Activated CD4-positive, alpha-beta memory T cell treated with anti-CD3 and anti-CD28 coated beads, Interleukin-2, amount 10 ng/mL, durations not matched to agents 7 days and 5 days (primary cell): ENCODE data around the gene NEK6. TPM values are rescaled to one million over a fixed set of nuclear protein-coding genes. Genes with fewer than 3 reads are reported as not detected.

Experiments used
- CTCF ChIA-PET: fragments of 350-600 bp; sonication (Branson Sonifier 250); formaldehyde crosslinking; loops from one replicate; lab custom pipeline; 2021; ENCODE audit warnings: antibody characterized with exemption, inconsistent platforms; lab: Charles Lee
- POLR2A ChIA-PET: fragments of 350-600 bp; sonication (Branson Sonifier 250); formaldehyde crosslinking; loops from one replicate; lab custom pipeline; 2021; ENCODE audit warnings: antibody characterized with exemption; lab: Charles Lee
- DNase-seq: peaks from one replicate; pipeline ENCODE4 v3.0.0-alpha.2; 2020
- H3K27ac Mint-ChIP-seq: one replicate; pipeline ENCODE4 v1.8.0; 2021; ENCODE audit warnings: mild to moderate bottlenecking, mixed read lengths
- H3K27me3 Mint-ChIP-seq: one replicate; pipeline ENCODE4 v1.8.0; 2021; ENCODE audit warnings: mixed read lengths
- H3K36me3 Mint-ChIP-seq: one replicate; pipeline ENCODE4 v1.8.0; 2021; ENCODE audit warnings: low read depth, mixed read lengths
- H3K4me1 Mint-ChIP-seq: one replicate; pipeline ENCODE4 v1.8.0; 2021; ENCODE audit warnings: mixed read lengths
- H3K4me3 Mint-ChIP-seq: one replicate; pipeline ENCODE4 v1.8.0; 2021; ENCODE audit warnings: mild to moderate bottlenecking, mixed read lengths
- H3K9me3 Mint-ChIP-seq: one replicate; pipeline ENCODE4 v1.8.0; 2021; ENCODE audit warnings: mixed read lengths
- total RNA-seq, 2 experiments: library from RNA; stranded (reverse); gene quantifications; one replicate each; pipeline ENCODE4 v1.2.3, GENCODE V29; 2021

NEK6 gene
- total RNA-seq, 2 experiments from 2014 or later: 16.9 to 18.9 TPM

DNA sequence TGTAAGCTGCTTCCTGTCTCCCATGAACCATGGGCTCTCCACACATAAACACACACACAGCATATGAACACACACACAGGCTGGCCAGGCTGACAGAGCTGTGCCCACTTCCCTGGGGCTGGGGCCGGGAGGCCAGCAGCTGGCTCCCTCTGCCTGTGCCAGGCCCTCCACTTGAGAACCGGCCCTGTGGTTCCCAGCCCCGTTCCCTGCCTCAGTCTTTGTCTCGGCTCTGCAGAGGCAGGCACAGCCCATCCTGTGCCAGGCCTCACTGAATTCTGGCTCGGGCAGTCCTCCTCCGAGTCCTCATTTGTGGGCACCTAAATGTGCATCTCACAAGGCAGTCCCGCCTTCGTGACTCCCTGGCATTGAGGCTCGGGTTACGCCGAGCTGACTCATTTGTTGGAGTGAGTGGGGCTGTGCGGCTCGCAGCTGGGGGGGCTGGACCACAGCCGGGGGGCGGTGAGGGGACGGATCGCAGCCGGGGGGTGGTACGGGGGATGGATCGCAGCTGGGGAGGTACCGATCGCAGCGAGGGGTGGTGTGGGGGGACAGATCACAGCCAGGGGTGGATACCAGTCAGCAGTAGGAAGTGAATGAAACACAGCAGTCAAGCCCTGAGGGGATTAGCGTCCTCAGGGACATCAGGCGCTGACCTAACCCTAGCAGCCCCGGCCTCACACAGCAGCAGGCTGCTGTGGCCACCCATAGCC lies 85.2 kb downstream of the NEK6 start:
- Mint-ChIP-seq H3K4me1 (no peaks in the 10 kb centered on the region), H3K27me3 (no peaks in the 10 kb centered on the region), H3K27ac (no peak overlapping the region), H3K4me3 (no peak overlapping the region), H3K36me3 (peaks cover 4% of the 10 kb centered on the region), H3K9me3 (no peaks in the 10 kb centered on the region)
- ChIA-PET POLR2A (no interaction called here), CTCF (no interaction called here)
- DNase-seq: no peak

DNA sequence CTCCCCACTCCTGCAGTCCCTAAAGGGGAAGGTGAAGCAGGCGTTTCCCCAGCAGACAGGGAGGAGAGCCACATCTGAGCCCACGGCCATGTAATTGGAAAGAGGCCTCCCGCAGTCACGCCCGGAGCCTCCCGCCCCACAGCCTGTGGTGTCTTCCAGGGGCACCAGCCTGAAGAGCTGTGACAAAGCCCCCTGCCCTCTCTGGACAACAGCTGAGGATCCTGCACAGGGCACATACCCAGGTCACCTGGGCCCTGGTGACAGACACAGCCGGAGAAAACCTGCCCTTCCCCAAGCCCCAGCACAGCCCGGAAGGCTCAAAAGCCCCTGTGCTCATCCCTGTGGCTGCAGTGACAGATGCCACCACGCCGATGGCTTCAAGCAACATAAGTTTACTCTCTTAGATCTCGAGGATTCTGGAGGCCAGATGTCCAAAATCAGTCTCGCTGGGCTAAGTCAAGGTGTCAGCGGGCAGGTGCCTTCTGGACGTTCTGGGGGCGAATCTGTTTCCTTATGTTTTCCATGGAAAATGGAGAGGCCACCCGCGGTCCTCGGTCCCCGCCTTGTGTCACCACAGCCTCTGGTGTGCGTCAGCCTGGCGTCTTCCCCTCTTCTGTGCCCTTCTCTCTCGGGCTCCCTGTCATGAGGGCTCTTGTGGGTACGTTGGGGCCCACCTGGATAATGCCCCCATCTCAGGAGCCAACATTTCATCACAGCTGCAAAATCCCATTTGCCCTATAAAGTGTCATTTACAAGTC lies 86.0 kb downstream of the NEK6 start:
- H3K9me3 Mint-ChIP-seq: no peaks in the 10 kb centered on the region
- no peak for DNase-seq
- ChIA-PET CTCF (no interaction called here), POLR2A (no interaction called here)
- H3K27ac Mint-ChIP-seq: no peak overlapping the region
- no peak overlapping the region for H3K4me3 Mint-ChIP-seq
- H3K27me3 Mint-ChIP-seq: no peaks in the 10 kb centered on the region
- H3K4me1 Mint-ChIP-seq: no peaks in the 10 kb centered on the region
- peaks cover 6% of the 10 kb centered on the region for H3K36me3 Mint-ChIP-seq

DNA sequence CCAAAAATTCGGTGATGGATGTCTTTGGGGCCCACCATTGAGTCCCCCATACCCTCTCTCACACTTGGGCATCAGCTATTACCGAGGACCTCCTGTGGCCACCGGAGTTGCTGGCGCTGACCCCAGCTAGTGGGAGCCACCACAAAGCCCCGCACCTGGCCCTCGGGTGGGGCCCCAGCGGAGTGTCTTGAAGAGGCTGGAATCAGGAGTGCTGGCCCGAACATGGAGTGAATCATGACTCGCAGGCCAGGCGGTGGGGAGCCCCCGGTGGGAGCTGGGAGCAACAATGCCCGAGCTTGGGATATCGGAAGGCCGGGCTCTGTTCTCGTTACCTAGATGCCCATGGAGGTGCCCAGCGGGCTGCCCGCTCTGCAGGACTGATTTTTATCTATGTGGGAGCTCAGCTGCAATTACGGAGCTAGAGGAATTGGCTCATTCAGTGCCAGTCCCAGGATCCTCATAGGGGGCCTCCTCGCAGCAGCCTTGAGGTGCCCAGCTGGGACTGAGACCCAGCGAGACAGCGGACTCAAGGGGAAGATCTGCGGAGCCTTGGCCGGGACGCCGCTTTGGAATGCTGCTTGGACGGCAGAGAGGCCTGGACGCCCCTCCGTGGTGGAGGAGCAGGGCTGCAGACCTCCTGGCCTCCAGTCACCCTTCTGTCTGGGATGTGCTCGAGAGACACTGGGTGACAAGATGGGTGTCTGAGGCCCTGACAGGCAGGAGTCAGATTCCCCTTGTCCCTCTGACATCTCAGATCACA lies 86.7 kb downstream of the NEK6 start:
- no peaks in the 10 kb centered on the region for H3K27me3 Mint-ChIP-seq
- DNase-seq: no peak
- no peak overlapping the region for H3K27ac Mint-ChIP-seq
- no peak overlapping the region for H3K4me3 Mint-ChIP-seq
- H3K36me3 Mint-ChIP-seq: peaks cover 6% of the 10 kb centered on the region
- ChIA-PET POLR2A (interaction anchor here (1.1 kb wide), 1 partner anchor 13 kb away, joined by 3 read pairs; no protein-coding TSS in a partner anchor), CTCF (no interaction called here)
- no peaks in the 10 kb centered on the region for H3K9me3 Mint-ChIP-seq
- no peaks in the 10 kb centered on the region for H3K4me1 Mint-ChIP-seq

DNA sequence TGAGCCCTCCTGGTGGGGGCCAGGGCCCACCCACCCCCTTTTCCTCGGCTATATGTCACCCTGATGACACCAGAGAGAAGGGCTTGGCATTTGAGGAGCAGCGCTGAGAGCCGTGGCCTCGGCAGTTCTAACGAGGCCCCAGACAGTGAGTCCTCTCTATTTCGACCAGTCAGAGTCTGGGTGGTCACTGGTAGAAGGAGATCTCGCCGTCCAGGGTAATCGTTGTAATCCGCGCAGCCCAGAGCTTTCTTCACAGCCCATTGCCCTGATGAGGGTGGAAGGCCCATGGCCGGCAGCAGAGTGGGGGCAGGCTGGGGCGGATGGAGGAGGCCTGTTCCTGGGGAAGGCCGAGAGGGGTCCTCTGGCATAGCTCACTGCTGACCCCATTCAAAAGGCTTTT lies 87.3 kb downstream of the NEK6 start:
- ChIA-PET CTCF (no interaction called here), POLR2A (interaction anchor here (1.1 kb wide), 1 partner anchor 12 kb away, joined by 3 read pairs; no protein-coding TSS in a partner anchor)
- Mint-ChIP-seq H3K9me3 (no peaks in the 10 kb centered on the region), H3K4me1 (no peaks in the 10 kb centered on the region), H3K4me3 (no peak overlapping the region), H3K27me3 (no peaks in the 10 kb centered on the region), H3K36me3 (peaks cover 6% of the 10 kb centered on the region), H3K27ac (no peak overlapping the region)
- DNase-seq: no peak

DNA sequence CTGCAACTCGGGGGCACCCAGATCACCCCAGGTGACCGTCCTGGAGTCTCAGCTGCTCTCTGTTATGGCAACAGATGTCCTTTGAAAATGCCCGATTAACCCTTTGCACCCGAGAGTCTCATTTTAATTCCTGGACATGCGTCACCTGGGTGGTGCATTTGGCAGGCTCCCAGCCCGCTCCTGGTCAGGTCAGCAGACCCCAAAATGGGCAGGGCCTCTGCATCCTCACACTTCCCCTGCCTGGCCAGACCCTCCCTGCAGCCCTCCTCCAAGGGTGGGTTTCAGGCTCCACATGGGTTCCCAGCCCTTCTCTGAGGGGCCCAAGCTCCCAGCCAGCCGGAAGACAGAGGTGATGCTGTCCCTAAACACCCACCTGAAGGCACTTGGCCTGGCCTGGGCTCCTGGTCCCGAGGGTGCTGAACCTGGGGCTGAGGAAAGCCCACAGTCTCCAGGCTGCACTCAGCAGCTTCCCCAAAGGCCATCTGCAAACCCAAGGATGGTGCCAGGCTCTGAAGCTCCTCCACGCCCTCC lies 88.1 kb downstream of the NEK6 start:
- no peaks in the 10 kb centered on the region for H3K9me3 Mint-ChIP-seq
- no peak overlapping the region for H3K27ac Mint-ChIP-seq
- no peaks in the 10 kb centered on the region for H3K4me1 Mint-ChIP-seq
- H3K4me3 Mint-ChIP-seq: no peak overlapping the region
- no peak for DNase-seq
- CTCF ChIA-PET: no interaction called here
- H3K36me3 Mint-ChIP-seq: peaks cover 9% of the 10 kb centered on the region
- POLR2A ChIA-PET: no interaction called here
- H3K27me3 Mint-ChIP-seq: no peaks in the 10 kb centered on the region

DNA sequence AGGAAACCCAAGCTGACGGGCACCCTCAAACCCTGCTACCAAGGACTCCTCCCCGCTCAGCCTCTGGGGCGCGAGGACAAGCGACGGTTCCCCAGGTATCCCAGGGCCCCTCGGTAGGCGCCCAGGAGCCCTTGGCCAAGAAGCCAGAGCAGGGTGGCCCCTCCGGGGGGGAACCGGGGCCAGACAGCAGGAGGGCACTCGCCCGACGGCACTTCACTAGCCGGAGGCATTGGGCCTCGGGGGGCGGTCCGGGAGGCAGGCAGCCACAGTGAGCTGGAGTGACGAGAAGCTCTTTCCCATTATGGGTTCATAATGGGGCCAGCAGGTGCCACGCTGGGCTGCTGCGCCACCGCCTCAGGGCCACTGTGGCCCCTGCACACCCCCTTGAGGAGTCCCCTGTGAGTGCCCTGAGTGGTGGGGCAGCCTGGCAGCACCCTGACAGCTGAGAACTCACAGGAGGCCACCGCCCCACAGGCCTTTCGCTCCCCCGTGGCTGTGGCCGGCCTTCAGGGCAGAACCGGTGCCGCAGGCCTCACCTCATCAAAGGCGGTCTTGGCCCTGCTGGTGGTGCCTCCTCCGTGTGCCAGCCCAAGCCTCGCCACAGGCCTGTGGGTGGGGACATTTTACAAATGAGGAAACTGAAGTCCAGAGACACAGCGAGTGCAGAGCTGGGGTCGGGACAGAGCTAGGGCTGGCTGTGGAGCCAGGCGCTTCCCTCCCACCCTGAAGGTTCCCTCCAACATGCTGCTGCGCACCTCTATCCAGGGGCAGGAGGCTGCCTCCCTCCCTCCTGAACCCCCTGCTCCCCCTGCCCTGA lies 88.8 kb downstream of the NEK6 start:
- ChIA-PET POLR2A (no interaction called here), CTCF (interaction anchor here (1.8 kb wide), 1 partner anchor 220 kb away, joined by 4 read pairs; no protein-coding TSS in a partner anchor)
- no peak for DNase-seq
- Mint-ChIP-seq H3K9me3 (no peaks in the 10 kb centered on the region), H3K27me3 (no peaks in the 10 kb centered on the region), H3K27ac (no peak overlapping the region), H3K4me3 (no peak overlapping the region), H3K36me3 (peaks cover 14% of the 10 kb centered on the region), H3K4me1 (no peaks in the 10 kb centered on the region)

DNA sequence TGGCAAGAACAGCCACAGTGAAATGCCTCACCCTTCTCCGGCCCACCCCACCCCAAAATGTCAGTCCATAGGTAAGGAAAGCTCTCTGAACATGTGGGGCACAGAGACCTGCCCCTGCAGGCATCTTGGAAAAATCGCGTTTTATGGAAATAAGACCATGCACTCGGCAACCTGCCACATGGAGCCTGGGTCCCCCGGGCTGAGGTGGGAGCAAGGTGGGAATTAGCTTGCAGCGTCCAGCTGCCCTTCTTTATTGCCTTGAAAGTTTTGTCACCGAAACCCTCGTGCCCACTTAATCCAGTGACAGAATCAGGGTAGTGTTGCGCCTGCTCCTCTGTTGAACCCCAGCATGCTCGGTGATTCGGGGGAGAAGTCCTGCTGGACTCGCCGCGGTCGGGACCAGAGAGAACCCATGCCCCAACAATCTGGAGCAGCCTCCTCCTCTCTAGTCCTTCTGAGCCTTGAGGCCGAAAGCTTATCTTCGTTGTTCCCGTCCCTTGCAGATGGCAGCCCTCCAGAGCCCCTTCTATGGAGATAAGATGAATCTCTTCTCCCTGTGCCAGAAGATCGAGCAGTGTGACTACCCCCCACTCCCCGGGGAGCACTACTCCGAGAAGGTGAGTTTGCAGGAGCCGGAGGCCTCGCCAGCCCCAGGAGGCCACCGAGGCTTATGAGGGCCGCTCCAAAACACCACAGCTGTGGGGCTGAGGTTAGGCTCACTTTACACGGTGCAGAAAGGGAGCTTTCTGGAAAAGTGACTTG lies 89.6 kb downstream of the NEK6 start:
- DNase-seq: no peak
- no peak overlapping the region for H3K4me3 Mint-ChIP-seq
- no peak overlapping the region for H3K27ac Mint-ChIP-seq
- no peaks in the 10 kb centered on the region for H3K9me3 Mint-ChIP-seq
- no peaks in the 10 kb centered on the region for H3K27me3 Mint-ChIP-seq
- CTCF ChIA-PET: interaction anchor here (1.8 kb wide), 1 partner anchor 221 kb away, joined by 4 read pairs; no protein-coding TSS in a partner anchor
- H3K4me1 Mint-ChIP-seq: no peaks in the 10 kb centered on the region
- POLR2A ChIA-PET: no interaction called here
- peaks cover 23% of the 10 kb centered on the region for H3K36me3 Mint-ChIP-seq

DNA sequence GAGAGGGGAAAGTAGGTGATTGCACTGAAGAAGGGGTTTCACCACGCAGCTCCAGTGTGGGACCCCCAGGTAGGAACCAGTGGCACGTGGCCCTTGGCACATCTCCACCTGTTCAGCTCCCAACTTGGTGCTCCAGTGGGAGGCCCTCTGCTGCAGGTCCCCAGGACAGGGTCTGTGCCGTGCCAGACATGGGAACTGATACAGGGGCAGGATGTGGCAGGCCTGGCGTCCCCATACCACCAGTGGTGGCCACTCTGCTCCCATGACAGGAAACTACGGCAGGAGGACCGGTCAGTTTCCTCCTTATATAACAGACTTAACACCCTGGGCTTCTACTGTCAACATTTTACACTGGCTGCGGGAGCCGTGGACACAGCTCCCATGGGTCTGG lies 90.2 kb downstream of the NEK6 start:
- no peak overlapping the region for H3K4me3 Mint-ChIP-seq
- CTCF ChIA-PET: interaction anchor here (0.6 to 1.8 kb wide), 2 partner anchors 221 to 1968 kb away, joined by 3 to 4 read pairs; no protein-coding TSS in a partner anchor
- POLR2A ChIA-PET: no interaction called here
- H3K27me3 Mint-ChIP-seq: no peaks in the 10 kb centered on the region
- H3K27ac Mint-ChIP-seq: no peak overlapping the region
- H3K4me1 Mint-ChIP-seq: no peaks in the 10 kb centered on the region
- no peak for DNase-seq
- H3K9me3 Mint-ChIP-seq: no peaks in the 10 kb centered on the region
- peaks cover 29% of the 10 kb centered on the region for H3K36me3 Mint-ChIP-seq

DNA sequence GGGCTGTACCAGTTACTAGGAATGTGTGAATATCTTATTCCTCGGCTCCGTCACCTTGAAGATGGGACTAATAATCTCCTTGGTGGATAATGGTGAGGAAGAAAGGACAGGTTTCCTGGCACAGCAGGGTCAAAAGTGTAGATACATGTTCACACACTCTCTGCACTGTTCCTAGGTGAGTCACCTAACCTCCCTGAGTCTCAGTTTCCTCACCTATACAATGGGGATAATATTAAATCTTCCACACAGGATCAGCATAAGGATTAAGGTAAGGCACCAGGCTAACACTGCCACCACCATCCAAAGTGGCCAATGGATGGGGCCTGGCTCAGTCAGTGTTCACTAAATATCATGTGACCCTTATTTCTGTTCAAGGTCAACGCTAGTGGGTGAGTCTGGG lies 90.6 kb downstream of the NEK6 start:
- ChIA-PET CTCF (interaction anchor here (0.6 to 1.8 kb wide), 2 partner anchors 222 to 1968 kb away, joined by 3 to 4 read pairs; no protein-coding TSS in a partner anchor), POLR2A (no interaction called here)
- Mint-ChIP-seq H3K4me1 (no peaks in the 10 kb centered on the region), H3K9me3 (no peaks in the 10 kb centered on the region), H3K27ac (no peak overlapping the region), H3K4me3 (no peak overlapping the region), H3K27me3 (no peaks in the 10 kb centered on the region), H3K36me3 (peaks cover 33% of the 10 kb centered on the region)
- no peak for DNase-seq

DNA sequence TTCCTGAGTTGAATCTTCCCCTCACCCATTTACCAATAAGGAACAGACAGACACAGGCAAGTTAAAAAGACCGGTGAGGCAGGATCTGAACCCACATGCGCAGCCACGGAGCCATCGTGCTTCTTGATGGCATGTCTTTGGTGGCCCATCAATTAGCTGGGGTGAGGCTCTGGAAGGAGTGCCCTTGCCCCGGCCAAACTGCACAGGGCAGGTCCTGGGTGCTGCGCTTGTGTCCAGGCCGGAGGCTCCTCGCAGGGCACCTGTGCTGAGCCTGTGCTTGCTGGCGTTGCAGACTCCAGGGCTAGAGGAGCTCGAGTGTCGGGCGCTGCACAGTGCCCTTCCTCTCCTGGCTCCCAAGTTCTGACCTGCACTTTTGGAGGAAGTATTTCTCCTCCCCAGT lies 91.1 kb downstream of the NEK6 start:
- no peaks in the 10 kb centered on the region for H3K9me3 Mint-ChIP-seq
- H3K27me3 Mint-ChIP-seq: no peaks in the 10 kb centered on the region
- CTCF ChIA-PET: interaction anchor here (0.6 kb wide), 1 partner anchor 1967 kb away, joined by 3 read pairs; no protein-coding TSS in a partner anchor
- H3K36me3 Mint-ChIP-seq: peaks cover 34% of the 10 kb centered on the region
- no peak overlapping the region for H3K27ac Mint-ChIP-seq
- no peak overlapping the region for H3K4me3 Mint-ChIP-seq
- POLR2A ChIA-PET: no interaction called here
- no peaks in the 10 kb centered on the region for H3K4me1 Mint-ChIP-seq
- DNase-seq: no peak

DNA sequence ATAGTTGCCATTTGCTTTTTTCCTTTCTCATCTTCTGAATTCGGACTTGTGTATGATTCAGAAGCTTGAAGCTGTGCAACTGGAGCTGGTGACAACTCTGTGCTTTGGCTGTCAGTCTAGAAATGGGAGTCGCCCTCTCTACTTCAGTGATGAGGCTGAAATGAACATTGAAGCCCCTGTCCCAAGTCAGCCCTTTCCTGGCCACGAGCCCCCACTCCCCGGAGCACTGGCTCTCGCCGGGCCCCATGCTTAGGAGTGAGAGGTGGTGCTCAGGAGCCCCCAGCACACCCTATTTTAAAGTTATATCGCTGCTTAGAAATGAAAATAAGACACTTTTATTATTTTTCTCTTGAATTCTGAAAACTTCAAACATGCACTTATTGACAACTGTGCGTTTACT lies 91.5 kb downstream of the NEK6 start:
- no peaks in the 10 kb centered on the region for H3K27me3 Mint-ChIP-seq
- DNase-seq: no peak
- H3K9me3 Mint-ChIP-seq: no peaks in the 10 kb centered on the region
- H3K4me3 Mint-ChIP-seq: no peak overlapping the region
- POLR2A ChIA-PET: no interaction called here
- peaks cover 34% of the 10 kb centered on the region for H3K36me3 Mint-ChIP-seq
- no peak overlapping the region for H3K27ac Mint-ChIP-seq
- H3K4me1 Mint-ChIP-seq: peaks cover under 1% of the 10 kb centered on the region
- CTCF ChIA-PET: no interaction called here
